Activated CD8-positive, alpha-beta T cell treated with anti-CD3 and anti-CD28 coated beads for 36 hours (primary cell): ENCODE data around the gene NDUFS4. TPM values are rescaled to one million over a fixed set of nuclear protein-coding genes. Genes with fewer than 3 reads are reported as not detected.
"Not testable (repeated sequence)": the region's sequence is repeated elsewhere in the genome, so short reads cannot be mapped to it uniquely, and the experiment has no call there.

ENCODE experiments used
- ATAC-seq: fragments of 200-7000 bp; cut with Tn5 transposase; one replicate; pipeline ENCODE4 v1.10.0; 2021; ENCODE audit warnings: mild to moderate bottlenecking, moderate library complexity
- CTCF ChIA-PET: fragments of 350-600 bp; sonication (Branson Sonifier 250); formaldehyde crosslinking; loops from one replicate; lab custom pipeline; 2021; ENCODE audit warnings: antibody characterized with exemption; lab: Charles Lee
- POLR2A ChIA-PET: fragments of 350-600 bp; sonication (Branson Sonifier 250); formaldehyde crosslinking; loops from one replicate; lab custom pipeline; 2021; ENCODE audit warnings: antibody characterized with exemption; lab: Charles Lee
- DNase-seq: peaks from one replicate; pipeline ENCODE4 v3.0.0-alpha.2; 2020
- H3K27ac Mint-ChIP-seq: one replicate; pipeline ENCODE4 v1.8.0; 2021; ENCODE audit warnings: mild to moderate bottlenecking, mixed read lengths
- H3K27me3 Mint-ChIP-seq: one replicate; pipeline ENCODE4 v1.8.0; 2021; ENCODE audit warnings: mixed read lengths
- H3K36me3 Mint-ChIP-seq: one replicate; pipeline ENCODE4 v1.8.0; 2021; ENCODE audit warnings: low read depth, mixed read lengths
- H3K4me1 Mint-ChIP-seq: one replicate; pipeline ENCODE4 v1.8.0; 2021; ENCODE audit warnings: low read depth, mixed read lengths
- H3K4me3 Mint-ChIP-seq: one replicate; pipeline ENCODE4 v1.8.0; 2021; ENCODE audit warnings: mild to moderate bottlenecking, moderate library complexity, mixed read lengths
- H3K9me3 Mint-ChIP-seq: one replicate; pipeline ENCODE4 v1.8.0; 2021; ENCODE audit warnings: mixed read lengths
- CTCF ChIP-seq: fragments of 200-600 bp; IDR thresholded peaks from one replicate; pipeline ENCODE4 v1.8.0; 2022; ENCODE audit warnings: antibody characterized with exemption, mild to moderate bottlenecking
- intact Hi-C: fragments of 100-400 bp; cut with micrococcal nuclease; formaldehyde crosslinking; loops from one replicate; pipeline ENCODE4 v1.10.0; 2022
- total RNA-seq, 2 experiments: library from RNA; stranded (reverse); gene quantifications; one replicate each; pipeline ENCODE4 v1.2.3, GENCODE V29; 2021

NDUFS4 gene
- total RNA-seq, 2 experiments from 2014 or later: 69.2 to 72.0 TPM

GRCh38 chr5:53642061-53642460 lies 81.6 kb downstream of the NDUFS4 start:
- Mint-ChIP-seq H3K4me3 (no peak overlapping the region), H3K36me3 (peaks cover 35% of the 10 kb centered on the region), H3K4me1 (peaks cover 2% of the 10 kb centered on the region), H3K27ac (no peak overlapping the region), H3K9me3 (no peaks in the 10 kb centered on the region), H3K27me3 (no peaks in the 10 kb centered on the region)
- ATAC-seq: no peak
- CTCF ChIA-PET: no interaction called here
- DNase-seq: no peak
- TF ChIP-seq CTCF: no peak
- intact Hi-C loops: no loop called here
- POLR2A ChIA-PET: no interaction called here

DNA sequence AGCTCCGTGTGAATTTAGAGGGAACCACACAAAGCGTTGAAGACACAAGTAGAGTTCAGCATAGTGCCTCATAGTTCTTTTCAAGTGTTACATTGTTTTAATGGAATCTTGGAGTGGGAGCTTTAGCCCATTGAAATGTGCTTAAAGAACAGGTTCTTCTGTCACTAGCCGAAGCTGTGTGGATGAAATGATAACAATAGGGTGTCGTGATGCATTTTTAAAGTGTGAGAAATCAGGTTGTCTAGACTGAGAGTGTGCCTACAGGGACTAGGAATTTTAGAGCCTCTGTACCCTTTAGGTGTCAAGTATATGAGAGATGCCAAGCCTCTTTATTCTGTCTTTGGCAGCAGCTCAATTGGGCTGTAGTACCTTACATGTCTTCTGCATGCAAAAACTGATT lies 83.0 kb downstream of the NDUFS4 start:
- no peak for ATAC-seq
- Mint-ChIP-seq H3K36me3 (peaks cover 40% of the 10 kb centered on the region), H3K4me3 (no peak overlapping the region), H3K4me1 (peaks cover 2% of the 10 kb centered on the region), H3K27ac (no peak overlapping the region), H3K27me3 (no peaks in the 10 kb centered on the region), H3K9me3 (no peaks in the 10 kb centered on the region)
- CTCF ChIA-PET: no interaction called here
- intact Hi-C loops: no loop called here
- POLR2A ChIA-PET: no interaction called here
- no peak for TF ChIP-seq CTCF
- no peak for DNase-seq

GRCh38 chr5:53645078-53645477 lies 84.6 kb downstream of the NDUFS4 start:
- Mint-ChIP-seq H3K4me3 (no peak overlapping the region), H3K27me3 (no peaks in the 10 kb centered on the region), H3K4me1 (peaks cover 2% of the 10 kb centered on the region), H3K36me3 (peaks cover 50% of the 10 kb centered on the region), H3K27ac (no peak overlapping the region), H3K9me3 (peaks cover 4% of the 10 kb centered on the region)
- TF ChIP-seq CTCF: no peak
- DNase-seq (no peak), ATAC-seq (no peak)
- intact Hi-C loops: no loop called here
- POLR2A ChIA-PET: no interaction called here
- CTCF ChIA-PET: no interaction called here

- no peak for DNase-seq
- no peak for ATAC-seq
- ChIA-PET POLR2A (no interaction called here), CTCF (no interaction called here)
- Mint-ChIP-seq H3K4me1 (no peaks in the 10 kb centered on the region), H3K27me3 (no peaks in the 10 kb centered on the region), H3K36me3 (peaks cover 40% of the 10 kb centered on the region), H3K9me3 (peaks cover 4% of the 10 kb centered on the region), H3K27ac (no peak overlapping the region), H3K4me3 (no peak overlapping the region)
- no peak for TF ChIP-seq CTCF
- intact Hi-C loops: no loop called here
Observed at GRCh38 chr5:53649352-53649751, 88.9 kb downstream of the NDUFS4 start.

GRCh38 chr5:53660573-53660972 lies 100.1 kb downstream of the NDUFS4 start:
- DNase-seq, intact Hi-C loops, ATAC-seq, H3K9me3 Mint-ChIP-seq, H3K4me1 Mint-ChIP-seq, H3K4me3 Mint-ChIP-seq, H3K27me3 Mint-ChIP-seq, POLR2A ChIA-PET, H3K27ac Mint-ChIP-seq, CTCF ChIA-PET: not testable (repeated sequence)
- H3K36me3 Mint-ChIP-seq: peaks cover 63% of the 10 kb centered on the region

- CTCF ChIA-PET, DNase-seq, POLR2A ChIA-PET, H3K9me3 Mint-ChIP-seq, H3K4me1 Mint-ChIP-seq, ATAC-seq, H3K27ac Mint-ChIP-seq, H3K27me3 Mint-ChIP-seq, H3K4me3 Mint-ChIP-seq, intact Hi-C loops: not testable (repeated sequence)
- H3K36me3 Mint-ChIP-seq: peaks cover 67% of the 10 kb centered on the region
Observed at GRCh38 chr5:53665313-53665712, 104.9 kb downstream of the NDUFS4 start.
